ENCODE results near the gene SYNE3.
A peak's percentile ranks its signal among the peaks of the same experiment; 100 is the strongest.

The SYNE3 gene, protein sequence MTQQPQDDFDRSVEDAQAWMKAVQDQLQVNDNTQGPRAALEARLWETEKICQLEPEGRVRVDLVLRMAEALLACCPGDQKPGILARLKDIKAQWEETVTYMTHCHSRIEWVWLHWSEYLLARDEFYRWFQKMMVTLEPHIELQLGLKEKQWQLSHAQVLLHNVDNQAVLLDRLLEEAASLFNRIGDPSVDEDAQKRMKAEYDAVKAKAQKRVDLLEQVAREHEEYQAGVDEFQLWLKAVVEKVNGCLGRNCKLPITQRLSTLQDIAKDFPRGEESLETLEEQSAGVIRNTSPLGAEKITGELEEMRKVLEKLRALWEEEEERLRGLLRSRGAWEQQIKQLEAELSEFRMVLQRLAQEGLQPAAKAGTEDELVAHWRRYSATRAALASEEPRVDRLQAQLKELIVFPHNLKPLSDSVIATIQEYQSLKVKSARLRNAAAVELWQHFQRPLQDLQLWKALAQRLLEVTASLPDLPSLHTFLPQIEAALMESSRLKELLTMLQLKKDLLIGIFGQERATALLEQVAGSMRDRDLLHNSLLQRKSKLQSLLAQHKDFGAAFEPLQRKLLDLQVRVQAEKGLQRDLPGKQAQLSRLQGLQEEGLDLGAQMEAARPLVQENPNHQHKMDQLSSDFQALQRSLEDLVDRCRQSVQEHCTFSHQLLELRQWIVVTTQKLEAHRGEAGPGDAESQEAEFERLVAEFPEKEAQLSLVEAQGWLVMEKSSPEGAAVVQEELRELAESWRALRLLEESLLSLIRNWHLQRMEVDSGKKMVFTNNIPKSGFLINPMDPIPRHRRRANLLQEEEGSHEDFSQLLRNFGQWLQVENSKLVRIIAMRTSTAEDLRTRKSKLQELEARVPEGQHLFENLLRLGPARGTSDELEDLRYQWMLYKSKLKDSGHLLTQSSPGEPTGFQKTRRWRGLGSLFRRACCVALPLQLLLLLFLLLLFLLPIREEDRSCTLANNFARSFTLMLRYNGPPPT

GRCh38 chr14:95516554-95517181 lies at the start of gene SYNE3:
TSS of gene SYNE3 (minus strand) at chr14:95516650. CDS start at chr14:95475821, 40,829 bp downstream.
- DNase-seq (ENCODE audit: low spot score), result peak; percentile 90

DNA sequence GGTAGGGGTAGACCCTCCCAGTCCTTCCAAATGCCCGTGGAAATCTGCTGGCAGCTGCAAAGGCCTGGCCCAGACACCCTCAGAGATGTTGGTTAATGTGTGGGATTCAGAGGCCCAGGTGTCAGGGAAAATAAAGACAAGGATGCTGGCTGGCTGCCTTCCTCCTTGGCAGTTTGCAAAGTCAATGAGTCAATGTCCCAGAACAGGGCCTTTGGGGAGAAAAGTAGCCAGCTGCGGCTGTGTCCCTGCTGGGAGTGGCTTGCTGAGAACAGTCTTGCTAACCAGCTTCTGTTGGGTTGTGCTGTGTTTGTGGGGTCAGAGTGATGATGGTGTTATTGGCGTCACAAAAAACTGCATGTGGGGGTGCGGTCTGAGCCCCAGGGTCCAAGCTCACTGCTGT lies 47.6 kb upstream of the SYNE3 start:
- peak; percentile 19 for DNase-seq (ENCODE audit: low spot score)

DNA sequence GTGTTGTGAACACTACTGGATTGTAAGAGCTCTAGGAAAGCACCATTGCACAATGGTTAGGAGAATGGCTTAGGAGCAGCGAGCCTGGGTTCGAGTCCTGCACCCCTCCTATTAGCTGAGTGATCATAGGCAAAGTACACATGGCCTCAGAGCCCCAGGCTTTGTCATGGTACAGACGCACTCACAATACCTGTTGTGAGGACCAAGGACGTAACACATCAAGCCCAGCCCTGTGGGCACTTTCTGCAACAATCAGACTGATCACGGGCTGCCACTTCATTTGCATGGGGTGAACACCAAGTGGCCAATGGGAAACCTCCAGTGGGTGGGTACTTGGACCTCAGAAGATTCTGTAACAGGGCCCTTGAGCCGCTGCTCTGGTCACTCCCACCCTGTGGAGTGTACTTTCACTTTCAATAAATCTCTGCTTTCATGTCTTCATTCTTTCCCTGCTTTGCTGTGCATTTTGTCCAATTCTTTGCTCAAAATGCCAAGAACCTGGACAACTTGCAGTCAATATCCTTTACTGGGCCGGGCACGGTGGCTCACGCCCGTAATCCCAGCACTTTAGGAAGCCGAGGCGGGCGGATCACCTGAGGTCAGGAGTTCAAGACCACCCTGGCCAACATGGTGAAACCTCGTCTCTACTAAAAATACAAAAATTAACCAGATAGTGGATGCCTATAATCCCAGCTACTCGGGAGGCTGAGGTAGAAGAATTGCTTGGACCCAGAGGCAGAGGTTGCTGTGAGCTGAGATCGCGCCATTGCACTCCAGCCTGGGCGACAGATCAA lies 46.6 kb upstream of the SYNE3 start:
- peak; percentile 19 for DNase-seq (ENCODE audit: low spot score)

GRCh38 chr14:95561001-95561412 lies 44.6 kb upstream of the SYNE3 start:
- peak; percentile 82 for DNase-seq (ENCODE audit: low spot score)

DNA sequence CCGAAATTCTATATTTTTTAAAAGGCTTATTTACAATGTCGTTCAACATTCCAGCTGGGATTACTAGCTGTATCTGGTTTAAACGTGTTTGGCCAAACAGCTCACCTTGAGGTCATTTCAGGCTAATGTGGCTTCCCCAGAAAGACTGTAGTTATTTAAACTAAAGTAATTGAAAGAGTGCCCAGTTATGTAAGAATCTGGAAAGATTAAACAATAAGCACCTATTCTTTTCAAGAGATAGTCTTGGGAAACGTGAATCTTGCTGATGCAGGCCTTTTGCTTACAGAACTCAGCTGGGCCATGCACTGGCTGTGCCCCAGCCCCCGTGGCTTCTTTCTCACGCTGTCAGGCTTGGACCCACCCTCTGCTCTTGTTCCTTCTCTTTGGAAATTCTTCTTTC lies 42.8 kb upstream of the SYNE3 start:
- no peak for DNase-seq (ENCODE audit: low spot score)

DNA sequence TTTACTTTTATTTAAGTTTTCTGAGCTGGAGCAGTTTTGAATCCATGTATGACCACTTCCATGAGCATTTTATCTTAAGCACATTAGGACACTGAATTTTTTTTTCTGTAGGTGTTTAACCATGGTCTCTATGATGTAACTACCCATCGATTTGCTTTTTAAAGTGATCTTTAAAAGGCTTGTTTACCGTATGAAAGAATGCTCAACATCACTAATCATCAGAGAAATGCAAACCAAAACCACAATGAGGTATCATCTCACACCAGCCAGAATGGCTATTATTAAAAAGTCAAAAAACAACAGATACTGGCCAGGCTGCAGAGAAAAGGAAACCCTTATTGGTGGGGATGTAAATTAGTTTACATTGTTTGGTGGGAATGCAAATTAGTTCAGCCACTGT lies 41.4 kb upstream of the SYNE3 start:
- DNase-seq (ENCODE audit: low spot score), result no peak

GRCh38 chr14:95557291-95557690 lies 40.8 kb upstream of the SYNE3 start:
- DNase-seq (ENCODE audit: low spot score), result no peak

- DNase-seq (ENCODE audit: low spot score), result no peak
Observed at GRCh38 chr14:95555053-95555452, 38.6 kb upstream of the SYNE3 start.

DNA sequence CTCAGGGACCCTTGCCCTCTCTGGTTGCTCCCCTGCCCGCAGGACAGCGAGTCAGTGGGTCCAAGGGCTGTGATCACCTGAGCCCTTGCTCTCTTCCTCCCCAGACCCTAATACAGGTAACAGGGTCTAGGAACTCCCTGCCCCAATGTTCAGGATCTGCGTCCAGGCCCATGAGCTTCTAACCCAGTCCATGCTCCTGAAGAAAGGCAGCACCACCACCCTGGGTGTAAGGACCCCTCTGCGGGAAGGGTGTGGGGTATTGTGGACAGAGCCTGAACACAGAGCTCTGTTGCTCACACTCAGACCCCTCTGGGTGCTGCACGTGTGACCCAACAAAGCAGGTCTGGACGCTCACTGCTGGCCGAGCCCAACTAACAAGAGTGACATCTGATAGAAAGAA lies 36.7 kb upstream of the SYNE3 start:
- DNase-seq (ENCODE audit: low spot score), result no peak

- no peak for DNase-seq (ENCODE audit: low spot score)
Observed at GRCh38 chr14:95551435-95551834, 35.0 kb upstream of the SYNE3 start.

- DNase-seq (ENCODE audit: low spot score), result no peak
Observed at GRCh38 chr14:95549656-95550585, 33.5 kb upstream of the SYNE3 start.

DNA sequence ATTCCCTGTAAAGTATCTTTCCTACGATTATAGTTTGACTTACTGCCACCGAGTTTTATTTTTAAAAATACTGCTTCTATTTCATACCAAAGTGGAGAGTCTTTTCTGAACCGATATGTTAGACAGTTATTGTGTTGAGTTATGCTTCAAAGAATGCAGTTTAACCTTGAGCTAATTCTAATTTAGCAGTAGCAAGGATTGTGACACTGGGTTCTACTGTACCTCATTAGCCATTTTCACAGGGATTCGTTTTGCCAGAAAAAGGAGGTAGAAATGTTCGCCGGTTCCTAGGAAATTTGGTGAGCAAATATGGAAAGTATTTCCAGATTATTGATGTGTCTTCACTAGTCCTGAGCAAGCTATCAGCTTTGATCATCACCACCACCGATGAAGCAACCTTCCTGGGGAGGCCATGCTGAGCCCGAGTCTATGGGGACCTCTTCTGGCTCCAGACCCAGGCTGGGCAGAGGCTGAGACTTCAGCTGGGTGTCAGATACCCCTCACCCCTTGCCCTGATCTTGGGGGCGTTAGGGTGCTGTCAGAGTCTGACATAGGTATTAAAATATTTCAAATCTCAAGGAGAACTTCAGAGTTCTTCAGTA lies 32.0 kb upstream of the SYNE3 start:
- no peak for DNase-seq (ENCODE audit: low spot score)

DNA sequence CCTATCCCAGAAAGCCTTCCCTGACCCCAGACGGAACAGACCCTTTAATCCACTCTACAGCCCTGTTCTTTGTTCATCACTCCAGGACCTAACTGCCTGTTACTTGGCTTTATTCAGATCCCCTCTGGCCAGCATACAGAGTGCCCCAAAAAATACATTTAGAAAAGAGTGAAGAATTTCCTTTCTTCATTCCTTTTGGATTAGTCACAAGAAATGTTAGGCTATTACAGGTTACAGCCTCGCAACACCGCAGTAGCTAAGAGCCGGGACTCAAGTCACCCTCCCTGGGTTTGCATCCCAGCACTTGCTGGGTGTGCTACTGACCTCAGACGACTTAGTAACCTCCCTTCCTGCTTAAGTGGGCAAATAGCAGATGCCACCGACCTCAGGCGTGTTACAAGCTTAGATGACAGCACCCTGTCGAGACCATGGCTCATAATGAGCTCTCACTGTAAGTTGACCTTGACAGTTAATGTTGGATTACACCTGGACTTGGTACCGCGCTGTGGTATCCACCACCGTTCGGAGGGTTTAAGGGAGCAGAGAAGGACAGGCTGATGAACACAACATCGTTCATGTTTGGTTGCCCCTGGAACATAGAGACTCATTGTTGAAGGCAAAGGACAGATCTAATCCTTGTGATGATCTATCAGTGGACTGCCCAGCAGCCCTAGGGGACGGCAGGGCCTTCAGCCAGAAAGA lies 31.3 kb upstream of the SYNE3 start:
- DNase-seq (ENCODE audit: low spot score), result peak; percentile 45

- DNase-seq (ENCODE audit: low spot score), result no peak
Observed at GRCh38 chr14:95547272-95547625, 30.8 kb upstream of the SYNE3 start.

- peak; percentile 68 for DNase-seq (ENCODE audit: low spot score)
Observed at GRCh38 chr14:95545515-95546168, 29.2 kb upstream of the SYNE3 start.

- DNase-seq (ENCODE audit: low spot score), result no peak
Observed at GRCh38 chr14:95544588-95544987, 28.1 kb upstream of the SYNE3 start.

DNA sequence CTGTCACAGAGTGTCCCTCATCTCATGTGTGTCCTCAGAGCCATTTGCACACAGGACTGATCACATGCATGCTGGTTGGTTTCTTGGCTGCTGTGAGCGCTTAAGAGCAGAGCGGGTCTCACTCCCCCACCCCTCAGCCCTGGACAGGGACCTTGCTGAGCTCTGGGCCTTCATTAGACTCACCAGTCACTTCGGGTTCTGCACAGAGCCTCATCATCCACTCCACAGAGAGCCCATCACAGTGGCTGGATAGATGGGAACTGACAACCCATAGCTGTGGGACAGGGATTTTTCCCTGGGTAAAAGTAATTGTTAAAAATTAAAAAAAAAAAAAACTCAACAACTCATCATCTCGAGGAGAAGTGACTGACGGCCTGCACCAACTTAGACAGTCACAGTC lies 26.6 kb upstream of the SYNE3 start:
- DNase-seq (ENCODE audit: low spot score), result no peak

DNA sequence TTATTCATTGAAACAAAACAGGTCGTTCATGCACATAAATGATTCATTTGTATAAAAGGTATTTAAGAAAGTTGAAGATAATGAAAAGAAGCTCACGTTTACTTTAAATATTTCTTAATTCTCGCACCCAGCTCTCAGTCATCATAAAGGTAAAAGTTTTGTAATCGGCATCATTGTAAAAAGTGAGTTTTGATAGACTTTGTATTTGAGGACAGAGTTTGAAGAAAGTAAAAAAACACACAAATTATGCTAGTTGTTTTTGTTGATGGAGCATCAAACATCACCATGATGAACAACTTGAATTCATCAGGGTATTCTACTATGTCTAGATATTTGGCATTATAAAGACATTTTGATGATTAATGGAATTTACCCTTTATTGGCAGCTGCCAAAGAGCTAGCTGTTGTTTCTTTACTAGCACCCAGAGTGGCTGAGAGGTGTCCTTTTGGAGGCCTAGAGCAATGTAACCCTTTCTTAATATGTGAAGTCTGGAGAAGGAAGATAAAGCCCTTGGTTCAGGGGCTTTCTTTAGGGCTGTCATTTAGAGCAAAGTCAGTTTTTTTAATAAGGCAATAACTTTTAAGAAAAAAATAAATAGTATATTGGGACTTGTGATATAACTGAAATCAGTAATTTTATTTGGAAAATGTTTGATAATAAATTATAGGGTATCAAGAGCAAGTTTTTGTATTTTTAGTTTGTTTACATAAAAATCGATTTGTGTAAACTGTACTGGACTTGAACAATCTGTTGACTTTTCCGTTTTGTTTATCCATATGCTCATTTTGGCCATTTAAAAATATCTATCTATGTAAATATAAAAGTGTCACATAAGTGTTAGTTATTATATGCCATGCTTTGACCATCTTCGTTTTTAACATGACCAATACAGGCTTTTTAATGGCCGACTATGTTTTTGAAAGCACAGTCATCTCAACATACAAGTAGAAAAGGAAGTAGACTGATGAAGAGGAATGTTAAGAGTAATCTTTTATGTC lies 25.8 kb upstream of the SYNE3 start:
- no peak for DNase-seq (ENCODE audit: low spot score)

Measured in AG08396 (cell line).